Common myeloid progenitor, CD34-positive (primary cell): ENCODE measurements around the gene CCDC167. TPM values are rescaled to one million over a fixed set of nuclear protein-coding genes. Genes with fewer than 3 reads are reported as not detected.

ENCODE experiments used
- CTCF ChIA-PET: fragments of 350-600 bp; sonication (Branson Sonifier 250); formaldehyde crosslinking; loops from one replicate; lab custom pipeline; 2021; ENCODE audit warnings: antibody characterized with exemption; lab: Charles Lee
- POLR2A ChIA-PET: fragments of 350-600 bp; sonication (Branson Sonifier 250); formaldehyde crosslinking; loops from one replicate; lab custom pipeline; 2021; ENCODE audit warnings: antibody characterized with exemption; lab: Charles Lee
- DNase-seq, 3 donors: peaks; one replicate each; pipeline versions ENCODE4 v3.0.0 to v3.0.0-alpha.2; 2013
- H3K27ac ChIP-seq, 2 experiments: 1 replicate in 1 of 2; 2 replicates in 1 of 2; pipeline ENCODE4 v1.7.0; 2013; ENCODE audit warnings: inconsistent platforms in 2 of 2, low read length in 2 of 2, mild to moderate bottlenecking in 2 of 2, low read depth in 1 of 2, moderate library complexity in 1 of 2; ENCODE audit not compliant: severe bottlenecking in 2 of 2, insufficient read depth in 1 of 2, poor library complexity in 1 of 2
- H3K27me3 ChIP-seq, 5 experiments: replicated peaks in 2 of 5; 1 replicate in 3 of 5; 2 replicates in 2 of 5; pipeline versions ENCODE4 v1.6.1 to v1.7.0; 2013; ENCODE audit warnings: low read length in 4 of 5, mild to moderate bottlenecking in 2 of 5, moderate library complexity in 2 of 5, inconsistent platforms in 1 of 5; ENCODE audit not compliant: insufficient read depth in 5 of 5, control insufficient read depth in 4 of 5
- H3K36me3 ChIP-seq, 4 experiments: 1 replicate in 2 of 4; 2 replicates in 2 of 4; pipeline versions ENCODE4 v1.6.1 to v1.7.0; 2013; ENCODE audit warnings: low read length in 3 of 4, control low read depth in 1 of 4, mild to moderate bottlenecking in 1 of 4; ENCODE audit not compliant: control insufficient read depth in 4 of 4, insufficient read depth in 4 of 4
- H3K4me1 ChIP-seq, 4 experiments: 1 replicate in 3 of 4; 2 replicates in 1 of 4; pipeline versions ENCODE4 v1.6.1 to v1.7.1; 2013; ENCODE audit warnings: low read length in 3 of 4, mild to moderate bottlenecking in 3 of 4, control low read depth in 1 of 4, inconsistent platforms in 1 of 4, moderate library complexity in 1 of 4; ENCODE audit not compliant: control insufficient read depth in 4 of 4, insufficient read depth in 4 of 4; ENCODE audit errors: control extremely low read depth in 1 of 4
- H3K4me3 ChIP-seq, 7 experiments: 1 replicate in 4 of 7; 2 replicates in 3 of 7; pipeline versions ENCODE4 v1.5.1 to v1.7.0; 2013; ENCODE audit warnings: mild to moderate bottlenecking in 7 of 7, low read length in 6 of 7, moderate library complexity in 6 of 7, inconsistent platforms in 2 of 7, low read depth in 2 of 7, control low read depth in 1 of 7; ENCODE audit not compliant: insufficient read depth in 4 of 7, control insufficient read depth in 1 of 7; ENCODE audit errors: extremely low read depth in 1 of 7
- H3K9me3 ChIP-seq, 5 experiments: 1 replicate in 4 of 5; 2 replicates in 1 of 5; pipeline versions ENCODE4 v1.6.1 to v1.7.1; 2013; ENCODE audit warnings: low read length in 4 of 5, mild to moderate bottlenecking in 2 of 5, inconsistent platforms in 1 of 5, low read depth in 1 of 5, moderate library complexity in 1 of 5; ENCODE audit not compliant: control insufficient read depth in 4 of 5, insufficient read depth in 2 of 5; ENCODE audit errors: control extremely low read depth in 1 of 5
- WGBS: methylation state at CpG from one replicate; pipeline ENCODE4 v1.1.5; 2013; ENCODE audit not compliant: insufficient coverage; 5-methylcytosine and 5-hydroxymethylcytosine counted together
- polyA plus RNA-seq: library from polyadenylated mRNA; unstranded; fragments of 120-200 nt; gene quantifications from one replicate; pipeline ENCODE4 v1.2.1, GENCODE V29; 2013

Gene CCDC167
- 8.4 TPM for polyA plus RNA-seq

- Histone ChIP-seq H3K36me3 (peaks cover 0 to 2% (median 0%) of the 10 kb centered on the region in 4 experiments), H3K9me3 (no peaks in the 10 kb centered on the region), H3K4me3 (peak within 1 kb of the TSS; percentile 42 to 90 (median 76)), H3K27ac (peak within 1 kb of the TSS in 1 of 2 experiments; percentile 76), H3K4me1 (peaks cover 25 to 51% (median 40%) of the 10 kb centered on the region in 4 experiments), H3K27me3 (no peaks in the 10 kb centered on the region)
- peak; percentile 94 to 97 (median 95) for DNase-seq
- CTCF ChIA-PET: interaction anchor here (0.9 kb wide), 1 partner anchor 25 kb away, joined by 3 read pairs; no protein-coding TSS in a partner anchor
- WGBS: 2% methylated on average over 34 of the region's 38 CpGs
- POLR2A ChIA-PET: no interaction called here
Observed at GRCh38 chr6:37499433-37500293, at the start of gene CCDC167. CCDC167 (minus strand) TSS chr6:37499893; CDS start chr6:37499863, 30 bp downstream.

- Histone ChIP-seq H3K27me3 (peaks cover 0 to 18% (median 2%) of the 10 kb centered on the region in 5 experiments), H3K27ac (no peak overlapping the region), H3K36me3 (no peaks in the 10 kb centered on the region), H3K9me3 (no peaks in the 10 kb centered on the region), H3K4me1 (peaks cover 0 to 9% (median 7%) of the 10 kb centered on the region in 4 experiments), H3K4me3 (no peak overlapping the region)
- CTCF ChIA-PET: no interaction called here
- POLR2A ChIA-PET: no interaction called here
- 89% methylated on average over 4 of the region's 7 CpGs for WGBS
- no peak for DNase-seq
Observed at GRCh38 chr6:37549154-37549553, 49.5 kb upstream of the CCDC167 start.

- 75% methylated on average over 7 of the region's 8 CpGs for WGBS
- Histone ChIP-seq H3K27me3 (peaks cover 0 to 18% (median 0%) of the 10 kb centered on the region in 5 experiments), H3K27ac (no peak overlapping the region), H3K36me3 (no peaks in the 10 kb centered on the region), H3K4me3 (no peak overlapping the region), H3K4me1 (peaks cover 0 to 9% (median 7%) of the 10 kb centered on the region in 4 experiments), H3K9me3 (no peaks in the 10 kb centered on the region)
- ChIA-PET POLR2A (no interaction called here), CTCF (interaction anchor here (0.9 to 2.1 kb wide), 7 partner anchors 10 to 64 kb away, joined by 3 to 8 read pairs (median 4); no protein-coding TSS in a partner anchor)
- no peak for DNase-seq
Observed at GRCh38 chr6:37548067-37548674, 48.5 kb upstream of the CCDC167 start.

- Histone ChIP-seq H3K27ac (no peak overlapping the region), H3K4me1 (peaks cover 0 to 9% (median 7%) of the 10 kb centered on the region in 4 experiments), H3K36me3 (no peaks in the 10 kb centered on the region), H3K4me3 (no peak overlapping the region), H3K9me3 (no peaks in the 10 kb centered on the region), H3K27me3 (peaks cover 0 to 18% (median 0%) of the 10 kb centered on the region in 5 experiments)
- ChIA-PET CTCF (interaction anchor here (0.9 to 2.1 kb wide), 7 partner anchors 9 to 63 kb away, joined by 3 to 8 read pairs (median 4); no protein-coding TSS in a partner anchor), POLR2A (no interaction called here)
- peak in 2 of 3 donors; percentile 68 to 72 for DNase-seq
- WGBS: 13% methylated on average over 5 of the region's 8 CpGs
Observed at GRCh38 chr6:37547564-37548061, 47.9 kb upstream of the CCDC167 start.

GRCh38 chr6:37546141-37546871 lies 46.6 kb upstream of the CCDC167 start:
- DNase-seq: no peak
- no peaks in the 10 kb centered on the region for H3K36me3 ChIP-seq
- WGBS: 90% methylated on average over 3 of the region's 9 CpGs
- peaks cover 0 to 7% (median 7%) of the 10 kb centered on the region in 4 experiments for H3K4me1 ChIP-seq
- ChIA-PET POLR2A (no interaction called here), CTCF (interaction anchor here (2.1 kb wide), 1 partner anchor 12 kb away, joined by 4 read pairs; no protein-coding TSS in a partner anchor)
- H3K4me3 ChIP-seq: no peak overlapping the region
- H3K27me3 ChIP-seq: peaks cover 0 to 9% (median 0%) of the 10 kb centered on the region in 5 experiments
- H3K27ac ChIP-seq: no peak overlapping the region
- H3K9me3 ChIP-seq: no peaks in the 10 kb centered on the region

- no peaks in the 10 kb centered on the region for H3K36me3 ChIP-seq
- H3K9me3 ChIP-seq: no peaks in the 10 kb centered on the region
- no peak for DNase-seq
- peaks cover 0 to 11% (median 7%) of the 10 kb centered on the region in 4 experiments for H3K4me1 ChIP-seq
- POLR2A ChIA-PET: no interaction called here
- H3K27ac ChIP-seq: no peak overlapping the region
- 91% methylated on average over 3 of the region's 5 CpGs for WGBS
- H3K4me3 ChIP-seq: no peak overlapping the region
- H3K27me3 ChIP-seq: peaks cover 0 to 8% (median 0%) of the 10 kb centered on the region in 5 experiments
- CTCF ChIA-PET: interaction anchor here (0.8 to 0.9 kb wide), 3 partner anchors 18 to 53 kb away, joined by 3 to 4 read pairs (median 3); no protein-coding TSS in a partner anchor
Observed at GRCh38 chr6:37544530-37544929, 44.8 kb upstream of the CCDC167 start.
